Superior temporal gyrus (tissue), 1 donor: ENCODE data around the gene CNDP2.

Source experiments
- DNase-seq: peaks from one replicate; pipeline ENCODE4 v3.0.0-alpha.2; 2016; ENCODE audit errors: extremely low spot score

Gene CNDP2

GRCh38 chr18:74569401-74569800, 73.2 kb downstream of the CNDP2 start:
- no peak for DNase-seq

DNA sequence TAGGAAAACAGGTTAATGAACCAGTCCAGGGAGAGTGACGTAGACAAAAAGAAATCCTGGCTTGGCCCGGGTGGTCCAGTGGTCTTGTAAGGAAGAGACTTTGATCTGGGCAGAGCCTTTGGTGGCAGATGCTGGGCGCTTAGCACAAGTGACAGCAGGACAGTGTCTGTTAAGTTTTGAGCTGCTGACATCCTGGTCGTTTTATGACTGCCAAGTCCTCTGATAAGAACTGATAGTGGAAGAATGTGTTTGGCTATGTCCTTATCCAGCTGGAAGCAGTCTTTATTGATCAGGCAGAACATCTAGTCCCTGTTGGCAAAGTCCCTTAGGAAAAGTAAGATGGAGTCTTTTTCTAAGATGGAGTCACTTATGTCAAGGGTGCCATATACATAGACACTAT, 74.1 kb downstream of the CNDP2 start:
- no peak for DNase-seq

DNA sequence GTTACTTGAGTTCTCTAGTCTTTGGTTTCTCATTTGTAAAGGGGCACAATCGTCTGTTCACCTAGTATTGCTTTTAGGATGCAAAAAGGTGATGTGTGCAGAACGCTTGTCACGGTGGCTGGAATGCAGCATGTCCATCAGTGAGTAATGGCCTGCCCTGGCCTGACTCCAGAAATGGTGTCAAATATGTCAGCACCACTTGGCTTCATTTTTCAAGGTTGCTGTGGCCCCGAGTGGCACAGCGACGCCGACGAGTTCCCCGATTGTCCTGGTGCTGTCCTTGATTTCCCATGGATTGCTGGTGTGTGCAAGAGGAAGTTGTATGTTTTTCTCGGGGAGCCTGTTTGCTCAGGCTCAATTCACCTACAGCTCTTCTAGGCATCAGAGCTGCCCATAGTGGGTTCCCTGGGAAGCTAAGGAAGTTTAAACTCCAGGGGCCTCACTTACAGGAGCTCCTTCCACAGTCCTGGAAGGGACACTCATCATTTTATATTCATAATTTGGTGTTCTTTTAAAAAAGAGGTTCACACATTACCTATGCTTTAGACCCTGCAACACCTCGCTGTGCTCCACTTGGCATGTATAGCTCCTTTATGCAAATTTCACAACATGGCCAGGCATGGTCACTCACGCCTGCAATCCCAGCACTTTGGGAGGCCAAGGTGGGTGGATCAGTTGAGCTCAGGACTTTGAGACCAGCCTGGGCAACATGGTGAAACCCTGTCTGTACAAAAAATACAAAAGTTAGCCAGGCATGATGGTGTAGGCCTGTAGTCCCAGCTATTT, 75.9 kb downstream of the CNDP2 start:
- DNase-seq, result no peak

DNA sequence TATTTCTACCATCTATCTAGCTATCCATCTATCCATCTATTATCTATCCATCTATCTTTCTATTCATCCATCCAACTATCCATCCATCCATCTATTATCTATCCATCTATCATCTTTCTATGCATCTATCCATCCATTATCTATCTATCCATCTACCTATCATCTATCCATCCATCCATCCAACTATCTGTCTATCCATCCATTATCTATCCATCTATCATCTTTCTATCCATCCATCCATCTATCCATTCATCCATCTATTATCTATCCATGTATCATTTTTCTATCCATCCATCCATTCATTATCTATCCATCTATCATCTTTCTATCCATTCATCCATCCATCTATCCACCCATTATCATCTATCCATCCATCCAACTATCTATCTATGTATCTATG, 76.9 kb downstream of the CNDP2 start:
- no peak for DNase-seq
